Measurements from ENCODE around the gene ZNF148. TPM values are rescaled to one million over a fixed set of nuclear protein-coding genes. Genes with fewer than 3 reads are reported as not detected.

Gene ZNF148
- total RNA-seq, 6 experiments from 2014 or later = 14.3 to 22.6 (median 20.4) TPM

DNA sequence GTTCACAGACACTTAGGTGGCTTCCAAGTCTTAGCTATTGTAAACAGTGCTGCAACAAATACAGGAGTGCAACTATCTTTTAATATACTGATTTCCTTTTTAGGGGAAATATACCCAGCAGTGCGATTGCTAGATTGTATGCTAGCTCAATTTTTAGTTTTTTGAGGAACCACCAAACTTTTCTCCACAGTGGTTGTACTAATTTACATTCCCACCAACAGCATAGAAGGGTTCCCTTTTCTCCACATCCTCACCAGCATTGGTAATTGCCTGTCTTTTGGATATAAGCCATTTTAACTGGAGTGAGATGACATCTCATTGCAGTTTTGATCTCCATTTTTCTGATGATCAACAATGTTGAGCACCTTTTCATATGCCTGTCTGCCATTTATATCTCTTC is 58.9 kb downstream of the ZNF148 start:
- no peak overlapping the region for H3K27ac ChIP-seq
- DNase-seq = no peak
- H3K36me3 ChIP-seq = peaks cover 0 to 5% (median 0%) of the 10 kb centered on the region in 4 donors
- no peak for ATAC-seq
- no peaks in the 10 kb centered on the region for H3K27me3 ChIP-seq
- intact Hi-C loops (cut with DNase I) = no loop called here
- WGBS (ENCODE audit: insufficient coverage, low coverage, low lambda C conversion rate, missing lambda C conversion rate) = 73% methylated on average over 1 of the region's 1 CpG
- H3K4me3 ChIP-seq = no peak overlapping the region
- TF ChIP-seq, protein P1, sequence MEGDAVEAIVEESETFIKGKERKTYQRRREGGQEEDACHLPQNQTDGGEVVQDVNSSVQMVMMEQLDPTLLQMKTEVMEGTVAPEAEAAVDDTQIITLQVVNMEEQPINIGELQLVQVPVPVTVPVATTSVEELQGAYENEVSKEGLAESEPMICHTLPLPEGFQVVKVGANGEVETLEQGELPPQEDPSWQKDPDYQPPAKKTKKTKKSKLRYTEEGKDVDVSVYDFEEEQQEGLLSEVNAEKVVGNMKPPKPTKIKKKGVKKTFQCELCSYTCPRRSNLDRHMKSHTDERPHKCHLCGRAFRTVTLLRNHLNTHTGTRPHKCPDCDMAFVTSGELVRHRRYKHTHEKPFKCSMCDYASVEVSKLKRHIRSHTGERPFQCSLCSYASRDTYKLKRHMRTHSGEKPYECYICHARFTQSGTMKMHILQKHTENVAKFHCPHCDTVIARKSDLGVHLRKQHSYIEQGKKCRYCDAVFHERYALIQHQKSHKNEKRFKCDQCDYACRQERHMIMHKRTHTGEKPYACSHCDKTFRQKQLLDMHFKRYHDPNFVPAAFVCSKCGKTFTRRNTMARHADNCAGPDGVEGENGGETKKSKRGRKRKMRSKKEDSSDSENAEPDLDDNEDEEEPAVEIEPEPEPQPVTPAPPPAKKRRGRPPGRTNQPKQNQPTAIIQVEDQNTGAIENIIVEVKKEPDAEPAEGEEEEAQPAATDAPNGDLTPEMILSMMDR (IDR thresholded peaks at IDR 0.05) = no peak
- no peak for TF ChIP-seq POLR2A (IDR thresholded peaks at IDR 0.05)
- no peaks in the 10 kb centered on the region for H3K9me3 ChIP-seq
- H3K4me1 ChIP-seq = peaks cover 0 to 5% (median 1%) of the 10 kb centered on the region in 4 donors

- intact Hi-C loops (cut with DNase I) = no loop called here
- 92% methylated on average over 6 of the region's 6 CpGs for WGBS (ENCODE audit: insufficient coverage, low coverage, low lambda C conversion rate, missing lambda C conversion rate)
- TF ChIP-seq, protein P1 (IDR thresholded peaks at IDR 0.05) = no peak
- no peak for TF ChIP-seq POLR2A (IDR thresholded peaks at IDR 0.05)
- H3K9me3 ChIP-seq = no peaks in the 10 kb centered on the region
- no peaks in the 10 kb centered on the region for H3K27me3 ChIP-seq
- no peak overlapping the region for H3K4me3 ChIP-seq
- peaks cover 0 to 12% (median 5%) of the 10 kb centered on the region in 4 donors for H3K4me1 ChIP-seq
- H3K36me3 ChIP-seq = peaks cover 0 to 5% (median 0%) of the 10 kb centered on the region in 4 donors
- DNase-seq (no peak), ATAC-seq (no peak)
- H3K27ac ChIP-seq = no peak overlapping the region
Observed at GRCh38 chr3:125313060-125313635, 62.0 kb downstream of the ZNF148 start.

DNA sequence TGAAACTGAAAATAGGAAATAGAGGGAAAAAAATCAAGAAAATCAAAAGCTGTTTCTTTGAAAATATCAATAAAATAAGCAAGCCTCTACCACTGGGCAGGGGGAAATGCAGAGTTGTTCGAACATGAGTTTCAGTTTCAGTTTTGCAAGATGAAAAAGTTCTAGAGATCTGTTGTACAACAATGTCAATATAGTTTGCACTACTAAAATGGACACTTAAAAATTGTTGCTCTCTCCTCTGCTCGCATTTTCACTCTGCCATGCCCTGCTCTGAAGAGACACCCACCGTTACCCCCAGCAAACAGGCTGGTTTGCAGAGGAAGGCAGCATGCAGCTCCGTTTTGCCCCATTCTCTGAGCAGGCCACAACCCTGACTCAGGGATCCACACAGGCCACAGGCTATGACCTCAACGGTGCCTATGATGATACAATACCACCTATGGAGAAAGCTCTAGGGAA is 64.5 kb downstream of the ZNF148 start:
- peak; percentile 91 to 97 (median 95) for ATAC-seq
- peak; percentile 35 to 66 (median 58) for DNase-seq
- Histone ChIP-seq H3K4me1 (peaks cover 0 to 17% (median 5%) of the 10 kb centered on the region in 4 donors), H3K9me3 (no peaks in the 10 kb centered on the region), H3K27me3 (no peaks in the 10 kb centered on the region), H3K36me3 (peaks cover 0 to 5% (median 0%) of the 10 kb centered on the region in 4 donors), H3K4me3 (peak overlapping the region; percentile 20 to 49 (median 40)), H3K27ac (peak overlapping the region; percentile 58 to 86 (median 67))
- intact Hi-C loops (cut with DNase I) = no loop called here
- TF ChIP-seq POLR2A (IDR thresholded peaks at IDR 0.05) = no peak
- TF ChIP-seq, protein P1 (IDR thresholded peaks at IDR 0.05) = no peak
- 0% methylated on average over 5 of the region's 5 CpGs for WGBS (ENCODE audit: insufficient coverage, low coverage, low lambda C conversion rate, missing lambda C conversion rate)

- DNase-seq (no peak), ATAC-seq (no peak)
- Histone ChIP-seq H3K4me1 (peaks cover 0 to 17% (median 5%) of the 10 kb centered on the region in 4 donors), H3K36me3 (peaks cover 0 to 5% (median 0%) of the 10 kb centered on the region in 4 donors), H3K27me3 (no peaks in the 10 kb centered on the region), H3K9me3 (no peaks in the 10 kb centered on the region), H3K27ac (no peak overlapping the region), H3K4me3 (no peak overlapping the region)
- TF ChIP-seq, protein P1 (IDR thresholded peaks at IDR 0.05) = no peak
- no peak for TF ChIP-seq POLR2A (IDR thresholded peaks at IDR 0.05)
- WGBS (ENCODE audit: insufficient coverage, low coverage, low lambda C conversion rate, missing lambda C conversion rate) = 78% methylated on average over 9 of the region's 9 CpGs
- intact Hi-C loops (cut with DNase I) = no loop called here
Observed at GRCh38 chr3:125309476-125309875, 65.6 kb downstream of the ZNF148 start.
